SU-DHL-6 (cell line): ENCODE data around the gene GPR42.
"Not testable (repeated sequence)": the region's sequence is repeated elsewhere in the genome, so short reads cannot be mapped to it uniquely, and the experiment has no call there.

ENCODE experiments used
- H2AFZ ChIP-seq: fragments of 200-600 bp; sonication (generic); 2 replicates; pipeline ENCODE4 v1.6.1; 2014; ENCODE audit warnings: low read depth, mild to moderate bottlenecking, moderate library complexity, mixed read lengths, antibody characterized with exemption, low read length; ENCODE audit not compliant: severe bottlenecking
- H3F3A ChIP-seq: fragments of 200-600 bp; shearing (Covaris generic); 2 replicates; pipeline ENCODE4 v1.6.0; 2016; ENCODE audit warnings: antibody characterized with exemption, mild to moderate bottlenecking; ENCODE audit not compliant: insufficient read depth
- H3K27ac ChIP-seq: fragments of 200-600 bp; sonication (generic); 2 replicates; pipeline ENCODE4 v1.5.1; 2016; ENCODE audit warnings: low read depth, mild to moderate bottlenecking, low read length, moderate library complexity, mixed read lengths
- H3K27me3 ChIP-seq: fragments of 200-600 bp; sonication (generic), shearing (Covaris generic); 2 replicates; pipeline ENCODE4 v1.6.0; 2014; ENCODE audit warnings: mild to moderate bottlenecking, low read length
- H3K36me3 ChIP-seq: fragments of 200-600 bp; sonication (generic); 2 replicates; pipeline ENCODE4 v1.6.1; 2014; ENCODE audit warnings: mild to moderate bottlenecking, low read length, mixed read lengths
- H3K4me2 ChIP-seq: fragments of 300-600, 200-600 bp; shearing (Covaris generic), sonication (generic); 2 replicates; pipeline ENCODE4 v1.6.0; 2014; ENCODE audit warnings: low read length, low read depth, mild to moderate bottlenecking; ENCODE audit not compliant: poor library complexity, severe bottlenecking
- H3K4me3 ChIP-seq: fragments of 200-600 bp; sonication (generic); 2 replicates; pipeline ENCODE4 v1.5.1; 2014; ENCODE audit warnings: antibody characterized with exemption, low read length, mild to moderate bottlenecking, mixed read lengths; ENCODE audit not compliant: insufficient read depth, poor library complexity, severe bottlenecking
- H3K79me2 ChIP-seq: fragments of 200-600 bp; sonication (generic); 2 replicates; pipeline ENCODE4 v1.6.1; 2014; ENCODE audit warnings: mild to moderate bottlenecking, low read length, moderate library complexity; ENCODE audit not compliant: insufficient read depth
- H3K9ac ChIP-seq: fragments of 200-600 bp; sonication (generic); 2 replicates; pipeline ENCODE4 v1.7.0; 2014; ENCODE audit warnings: mild to moderate bottlenecking, low read length
- H3K9me2 ChIP-seq: fragments of 200-600 bp; sonication (generic); replicated peaks from 2 replicates; pipeline ENCODE4 v1.6.1; 2014; ENCODE audit warnings: low read length; ENCODE audit not compliant: insufficient read depth
- H3K9me3 ChIP-seq: fragments of 200-600 bp; sonication (generic); 2 replicates; pipeline ENCODE4 v1.6.1; 2014; ENCODE audit warnings: low read length, mixed read lengths; ENCODE audit not compliant: insufficient read depth
- H4K20me1 ChIP-seq: fragments of 200-600 bp; sonication (generic); 2 replicates; pipeline ENCODE4 v1.6.1; 2014; ENCODE audit warnings: low read depth, mild to moderate bottlenecking, antibody characterized with exemption, low read length, moderate library complexity, mixed read lengths
- EZH2phosphoT487 ChIP-seq: fragments of 200-600 bp; sonication (generic), shearing (Covaris generic); conservative IDR thresholded peaks from 2 replicates; pipeline ENCODE4 v1.6.1; 2018; ENCODE audit warnings: mild to moderate bottlenecking, antibody characterized with exemption, low read length, moderate library complexity, mixed read lengths
- TF ChIP-seq, protein P1 (sequence below): fragments of 200-600 bp; sonication (generic); IDR thresholded peaks from one replicate; pipeline ENCODE4 v1.5.1; 2017; ENCODE audit warnings: antibody characterized with exemption, mild to moderate bottlenecking, low read length, moderate library complexity; ENCODE audit not compliant: insufficient read depth, poor library complexity, severe bottlenecking

The GPR42 gene

DNA sequence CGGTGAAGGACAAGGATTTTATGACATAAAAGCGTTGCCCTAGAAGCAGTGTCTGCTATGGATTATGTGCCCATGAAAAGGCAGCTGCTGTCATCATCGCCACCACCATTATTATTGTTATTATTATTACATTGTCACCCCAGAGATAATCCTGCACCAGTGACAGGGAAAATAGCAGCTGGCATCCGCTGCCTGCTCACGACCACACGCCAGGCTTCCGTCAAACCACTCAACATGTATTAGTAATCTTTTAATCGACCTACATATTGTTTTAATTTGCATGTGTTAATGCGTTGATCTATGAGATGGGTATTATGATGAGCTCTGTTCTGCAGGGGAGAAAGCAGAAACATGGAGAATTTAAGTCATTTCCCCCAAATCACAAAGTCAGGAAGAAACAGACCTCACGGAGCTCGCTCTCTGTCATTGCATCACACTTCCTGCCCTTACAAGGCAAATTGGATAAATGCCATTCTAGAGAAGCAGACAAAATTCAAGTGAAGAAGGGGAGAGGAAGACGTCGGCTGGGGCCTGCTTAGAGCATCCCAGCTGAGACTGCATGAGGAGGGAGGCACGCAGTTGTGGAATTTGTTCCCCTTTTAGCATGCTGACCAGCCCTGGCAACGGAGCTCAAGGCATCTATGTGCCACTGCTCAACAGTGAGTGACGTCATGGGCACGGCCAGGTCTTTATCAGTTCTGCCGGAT is 12.8 kb upstream of the GPR42 start, which contains the start of gene FFAR3:
Gene FFAR3 (plus strand): TSS at position 594 of the 707 bp plus-strand sequence. CDS start 431 bp downstream, outside the sequence.
- no peaks in the 10 kb centered on the region for H3K36me3 ChIP-seq
- H3F3A ChIP-seq = no peaks in the 10 kb centered on the region
- no peaks in the 10 kb centered on the region for H3K79me2 ChIP-seq
- no peaks in the 10 kb centered on the region for H3K27me3 ChIP-seq
- no peak within 1 kb of the TSS for H3K27ac ChIP-seq
- H3K4me2 ChIP-seq = no peak within 1 kb of the TSS
- H3K4me3 ChIP-seq = no peak within 1 kb of the TSS
- H2AFZ ChIP-seq = no peak within 1 kb of the TSS
- H3K9ac ChIP-seq = no peak within 1 kb of the TSS
- H3K9me2 ChIP-seq = no peaks in the 10 kb centered on the region
- TF ChIP-seq, protein P1, sequence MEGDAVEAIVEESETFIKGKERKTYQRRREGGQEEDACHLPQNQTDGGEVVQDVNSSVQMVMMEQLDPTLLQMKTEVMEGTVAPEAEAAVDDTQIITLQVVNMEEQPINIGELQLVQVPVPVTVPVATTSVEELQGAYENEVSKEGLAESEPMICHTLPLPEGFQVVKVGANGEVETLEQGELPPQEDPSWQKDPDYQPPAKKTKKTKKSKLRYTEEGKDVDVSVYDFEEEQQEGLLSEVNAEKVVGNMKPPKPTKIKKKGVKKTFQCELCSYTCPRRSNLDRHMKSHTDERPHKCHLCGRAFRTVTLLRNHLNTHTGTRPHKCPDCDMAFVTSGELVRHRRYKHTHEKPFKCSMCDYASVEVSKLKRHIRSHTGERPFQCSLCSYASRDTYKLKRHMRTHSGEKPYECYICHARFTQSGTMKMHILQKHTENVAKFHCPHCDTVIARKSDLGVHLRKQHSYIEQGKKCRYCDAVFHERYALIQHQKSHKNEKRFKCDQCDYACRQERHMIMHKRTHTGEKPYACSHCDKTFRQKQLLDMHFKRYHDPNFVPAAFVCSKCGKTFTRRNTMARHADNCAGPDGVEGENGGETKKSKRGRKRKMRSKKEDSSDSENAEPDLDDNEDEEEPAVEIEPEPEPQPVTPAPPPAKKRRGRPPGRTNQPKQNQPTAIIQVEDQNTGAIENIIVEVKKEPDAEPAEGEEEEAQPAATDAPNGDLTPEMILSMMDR = no peak
- no peak for TF ChIP-seq EZH2phosphoT487
- no peaks in the 10 kb centered on the region for H4K20me1 ChIP-seq
- no peaks in the 10 kb centered on the region for H3K9me3 ChIP-seq

DNA sequence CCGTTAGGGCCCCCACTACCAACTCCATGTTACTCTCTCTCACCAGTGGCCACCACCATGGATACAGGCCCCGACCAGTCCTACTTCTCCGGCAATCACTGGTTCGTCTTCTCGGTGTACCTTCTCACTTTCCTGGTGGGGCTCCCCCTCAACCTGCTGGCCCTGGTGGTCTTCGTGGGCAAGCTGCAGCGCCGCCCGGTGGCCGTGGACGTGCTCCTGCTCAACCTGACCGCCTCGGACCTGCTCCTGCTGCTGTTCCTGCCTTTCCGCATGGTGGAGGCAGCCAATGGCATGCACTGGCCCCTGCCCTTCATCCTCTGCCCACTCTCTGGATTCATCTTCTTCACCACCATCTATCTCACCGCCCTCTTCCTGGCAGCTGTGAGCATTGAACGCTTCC is 12.0 kb upstream of the GPR42 start:
- not testable (repeated sequence) for H3K9me2 ChIP-seq, H4K20me1 ChIP-seq, H3K9me3 ChIP-seq, H3K9ac ChIP-seq, H3K27me3 ChIP-seq, H3K27ac ChIP-seq, H3K4me2 ChIP-seq, H3F3A ChIP-seq, H3K4me3 ChIP-seq, H3K36me3 ChIP-seq, H2AFZ ChIP-seq, H3K79me2 ChIP-seq

DNA sequence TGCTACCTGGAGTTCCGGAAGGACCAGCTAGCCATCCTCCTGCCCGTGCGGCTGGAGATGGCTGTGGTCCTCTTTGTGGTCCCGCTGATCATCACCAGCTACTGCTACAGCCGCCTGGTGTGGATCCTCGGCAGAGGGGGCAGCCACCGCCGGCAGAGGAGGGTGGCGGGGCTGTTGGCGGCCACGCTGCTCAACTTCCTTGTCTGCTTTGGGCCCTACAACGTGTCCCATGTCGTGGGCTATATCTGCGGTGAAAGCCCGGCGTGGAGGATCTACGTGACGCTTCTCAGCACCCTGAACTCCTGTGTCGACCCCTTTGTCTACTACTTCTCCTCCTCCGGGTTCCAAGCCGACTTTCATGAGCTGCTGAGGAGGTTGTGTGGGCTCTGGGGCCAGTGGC is 11.5 kb upstream of the GPR42 start:
- H3F3A ChIP-seq, H3K27me3 ChIP-seq, H4K20me1 ChIP-seq, H3K4me3 ChIP-seq, H3K9me2 ChIP-seq, H3K9me3 ChIP-seq, H3K4me2 ChIP-seq, H2AFZ ChIP-seq, H3K27ac ChIP-seq, H3K36me3 ChIP-seq, H3K9ac ChIP-seq, H3K79me2 ChIP-seq: not testable (repeated sequence)

DNA sequence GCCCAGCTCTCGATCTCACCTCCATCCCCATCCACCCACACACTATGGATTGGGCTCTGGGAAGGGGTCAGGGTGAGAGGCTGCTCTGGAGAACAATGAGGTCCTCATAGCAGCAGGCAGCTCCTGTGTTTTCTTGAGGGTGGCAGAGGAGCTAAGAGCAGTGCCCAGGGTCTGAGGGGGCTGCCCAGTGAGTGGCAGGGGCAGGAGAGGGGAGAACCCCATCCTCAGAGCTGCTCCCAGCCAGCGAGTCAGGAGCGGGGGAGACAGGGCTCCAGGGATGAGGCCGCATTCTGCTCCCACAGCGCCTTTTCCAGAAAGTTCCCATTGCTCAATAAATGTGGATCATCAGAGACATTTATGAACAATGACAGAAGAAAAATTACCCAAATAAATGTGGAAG is 10.8 kb upstream of the GPR42 start:
- not testable (repeated sequence) for H3K27me3 ChIP-seq, H4K20me1 ChIP-seq, H3K79me2 ChIP-seq, H3K27ac ChIP-seq, H3K36me3 ChIP-seq, H3K9me3 ChIP-seq, H3F3A ChIP-seq, H2AFZ ChIP-seq, H3K9me2 ChIP-seq, H3K4me3 ChIP-seq, H3K9ac ChIP-seq, H3K4me2 ChIP-seq

DNA sequence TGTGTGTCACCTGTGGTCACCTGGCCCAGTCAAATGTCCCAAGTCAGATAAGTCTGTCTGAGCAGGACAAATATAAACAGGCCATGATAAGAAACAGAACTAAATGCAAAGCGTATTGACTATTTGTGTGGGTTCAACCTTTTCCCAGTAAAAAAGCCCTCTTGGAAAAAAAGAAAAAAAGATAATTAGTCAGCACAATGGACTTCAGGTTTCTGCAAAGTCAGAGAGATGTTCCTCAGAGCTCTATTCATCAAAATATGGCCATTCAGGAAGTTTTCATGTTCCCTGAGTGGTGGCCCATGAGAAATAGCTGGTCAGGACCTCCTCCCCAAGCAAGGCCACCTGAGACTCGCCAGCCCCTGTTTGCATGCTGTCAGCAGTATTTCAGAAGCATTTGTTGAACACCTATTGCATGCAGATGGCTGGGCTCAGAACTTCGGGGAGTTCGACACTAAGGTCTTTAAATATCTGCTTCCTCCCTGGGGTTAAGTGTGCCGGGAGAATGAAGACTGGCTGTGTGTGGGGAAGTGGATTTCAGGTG is 9.9 kb upstream of the GPR42 start:
- Histone ChIP-seq H3F3A (no peaks in the 10 kb centered on the region), H3K36me3 (no peaks in the 10 kb centered on the region), H3K27me3 (no peaks in the 10 kb centered on the region), H3K9ac (no peak overlapping the region), H3K4me3 (no peak overlapping the region), H3K4me2 (no peak overlapping the region), H3K9me3 (no peaks in the 10 kb centered on the region), H3K27ac (no peak overlapping the region), H3K79me2 (no peaks in the 10 kb centered on the region), H2AFZ (no peak overlapping the region), H3K9me2 (no peaks in the 10 kb centered on the region), H4K20me1 (no peaks in the 10 kb centered on the region)
- TF ChIP-seq EZH2phosphoT487 = no peak
- TF ChIP-seq, protein P1 = no peak
